Sigmoid colon (tissue), 7 donors: ENCODE measurements around the gene VRK1. TPM values are rescaled to one million over a fixed set of nuclear protein-coding genes. Genes with fewer than 3 reads are reported as not detected.

ENCODE experiments used
- DNase-seq: peaks from one replicate; pipeline ENCODE4 v3.0.0-alpha.2; 2019
- H3K27ac ChIP-seq, 4 donors: fragments of 200-600 bp; sonication (generic); one replicate each; pipeline ENCODE4 v1.5.1; 2016 to 2019; ENCODE audit warnings: mild to moderate bottlenecking in 1 of 4
- H3K27me3 ChIP-seq, 3 donors: fragments of 200-600 bp; sonication (generic); one replicate each; pipeline ENCODE4 v1.5.1; 2019; ENCODE audit warnings: mild to moderate bottlenecking in 1 of 3
- H3K36me3 ChIP-seq, 4 donors: fragments of 200-600 bp; sonication (generic); one replicate each; pipeline ENCODE4 v1.5.1; 2016 to 2019
- H3K4me1 ChIP-seq, 4 donors: fragments of 200-600 bp; sonication (generic); one replicate each; pipeline ENCODE4 v1.5.1; 2017 to 2019
- H3K4me3 ChIP-seq, 4 donors: fragments of 200-600 bp; sonication (generic); one replicate each; pipeline ENCODE4 v1.5.1; 2017 to 2019; ENCODE audit warnings: mild to moderate bottlenecking in 2 of 4, moderate library complexity in 1 of 4
- H3K9me3 ChIP-seq, 4 donors: fragments of 200-600 bp in 3 of 4; sonication (generic) in 3 of 4; one replicate each; pipeline versions ENCODE4 v1.5.1 to v1.6.1; 2013 to 2019
- CTCF ChIP-seq, 4 experiments: fragments of 450-650 bp in 3 of 4; fragments of 200-600 bp in 1 of 4; IDR thresholded peaks; one replicate each; pipeline ENCODE4 v1.5.1; 2016 to 2019; ENCODE audit warnings: antibody characterized with exemption in 4 of 4, mild to moderate bottlenecking in 3 of 4, moderate library complexity in 2 of 4
- EP300 ChIP-seq, 4 donors: sonication (generic); formaldehyde crosslinking; IDR thresholded peaks; one replicate each; pipeline ENCODE4 v1.6.1; 2017; ENCODE audit warnings: antibody characterized with exemption in 4 of 4
- POLR2A ChIP-seq, 2 donors: fragments of 450-650 bp; IDR thresholded peaks; one replicate each; pipeline ENCODE4 v1.6.1; 2016; ENCODE audit warnings: antibody characterized with exemption in 2 of 2, mild to moderate bottlenecking in 2 of 2, moderate library complexity in 2 of 2
- POLR2AphosphoS5 ChIP-seq, 4 donors: sonication (generic); formaldehyde crosslinking; IDR thresholded peaks; one replicate each; pipeline ENCODE4 v1.6.1; 2017; ENCODE audit warnings: antibody characterized with exemption in 4 of 4
- WGBS, 2 donors: extraction: QIAGEN DNeasy Blood & Tissue Kit; methylation state at CpG; one replicate each; pipeline ENCODE4 v1.1.7; 2013; 5-methylcytosine and 5-hydroxymethylcytosine counted together
- intact Hi-C: fragments of 100-400 bp; cut with DNase I; formaldehyde crosslinking; loops from one replicate; pipeline ENCODE4 v1.15.1; 2023
- polyA plus RNA-seq, 3 donors: library from polyadenylated mRNA; stranded (reverse); fragments of 200-250 nt; gene quantifications; one replicate each; pipeline ENCODE4 v1.2.3, GENCODE V29; 2013
- total RNA-seq, 4 donors: library from RNA; depleted of rRNA; stranded (reverse); fragments of >200 nt; gene quantifications; one replicate each; pipeline ENCODE4 v1.1.0, GENCODE V29; 2016
- donor health status: healthy with polysubstance abuse.
- donor health status: Bipolar disorder and iron deficiency.
- donor health status: healthy.

The VRK1 gene
- total and polyA plus RNA-seq, 7 donors, result 7.8 to 25.7 (median 17.9) TPM

GRCh38 chr14:96844857-96845570 lies 47.8 kb downstream of the VRK1 start:
- intact Hi-C loops, result no loop called here
- peaks cover 0 to 17% (median 2%) of the 10 kb centered on the region in 4 donors for H3K36me3 ChIP-seq
- WGBS, 2 donors, result 89 to 91% methylated on average over 1 of the region's 1 CpG

GRCh38 chr14:96847451-96847850 lies 50.3 kb downstream of the VRK1 start:
- WGBS, 2 donors, result 73 to 75% methylated on average over 1 of the region's 1 CpG
- H3K4me1 ChIP-seq, result no peaks in the 10 kb centered on the region
- intact Hi-C loops, result no loop called here
- H3K4me3 ChIP-seq, result no peak overlapping the region
- DNase-seq, result no peak
- H3K9me3 ChIP-seq, result no peaks in the 10 kb centered on the region
- H3K27ac ChIP-seq, result no peak overlapping the region
- TF ChIP-seq POLR2AphosphoS5 (IDR thresholded peaks at IDR 0.05) (no peak), POLR2A (IDR thresholded peaks at IDR 0.05) (no peak), CTCF (IDR thresholded peaks at IDR 0.05) (no peak), EP300 (IDR thresholded peaks at IDR 0.05) (no peak)
- H3K36me3 ChIP-seq, result peaks cover 0 to 17% (median 2%) of the 10 kb centered on the region in 4 donors
- H3K27me3 ChIP-seq, result no peaks in the 10 kb centered on the region

More at GRCh38 chr14:96844857-96845570, 47.8 kb downstream of the VRK1 start:
- TF ChIP-seq POLR2AphosphoS5 (IDR thresholded peaks at IDR 0.05) (no peak), EP300 (IDR thresholded peaks at IDR 0.05) (no peak), POLR2A (IDR thresholded peaks at IDR 0.05) (no peak), CTCF (IDR thresholded peaks at IDR 0.05) (no peak)
- no peaks in the 10 kb centered on the region for H3K9me3 ChIP-seq
- H3K27me3 ChIP-seq, result no peaks in the 10 kb centered on the region
- H3K4me1 ChIP-seq, result no peaks in the 10 kb centered on the region
- no peak overlapping the region for H3K4me3 ChIP-seq
- H3K27ac ChIP-seq, result no peak overlapping the region
- DNase-seq, result no peak

- H3K27ac ChIP-seq, result no peak overlapping the region
- H3K4me1 ChIP-seq, result no peaks in the 10 kb centered on the region
- no peaks in the 10 kb centered on the region for H3K27me3 ChIP-seq
- no peak overlapping the region for H3K4me3 ChIP-seq
- no peaks in the 10 kb centered on the region for H3K9me3 ChIP-seq
- peaks cover 0 to 17% (median 2%) of the 10 kb centered on the region in 4 donors for H3K36me3 ChIP-seq
- intact Hi-C loops, result no loop called here
- no peak for TF ChIP-seq POLR2A (IDR thresholded peaks at IDR 0.05)
- TF ChIP-seq POLR2AphosphoS5 (IDR thresholded peaks at IDR 0.05), result no peak
- no peak for TF ChIP-seq EP300 (IDR thresholded peaks at IDR 0.05)
- no peak for TF ChIP-seq CTCF (IDR thresholded peaks at IDR 0.05)
- 92 to 95% methylated on average over 4 of the region's 4 CpGs for WGBS, 2 donors
- DNase-seq, result no peak
These were observed 50.8 kb downstream of the VRK1 start for GRCh38 chr14:96848011-96848410.

- Histone ChIP-seq H3K27me3 (no peaks in the 10 kb centered on the region), H3K36me3 (peaks cover 0 to 17% (median 2%) of the 10 kb centered on the region in 4 donors), H3K27ac (no peak overlapping the region), H3K9me3 (no peaks in the 10 kb centered on the region), H3K4me3 (no peak overlapping the region), H3K4me1 (no peaks in the 10 kb centered on the region)
- TF ChIP-seq POLR2AphosphoS5 (IDR thresholded peaks at IDR 0.05) (no peak), POLR2A (IDR thresholded peaks at IDR 0.05) (no peak), EP300 (IDR thresholded peaks at IDR 0.05) (no peak), CTCF (IDR thresholded peaks at IDR 0.05) (no peak)
- no peak for DNase-seq
- intact Hi-C loops, result no loop called here
These were observed 52.6 kb downstream of the VRK1 start for GRCh38 chr14:96849733-96850132.
